GM23338 (cell line): ENCODE results near the gene TRIM44. TPM values are rescaled to one million over a fixed set of nuclear protein-coding genes. Genes with fewer than 3 reads are reported as not detected.

ENCODE experiments used
- ETS1 ChIP-seq: IDR thresholded peaks from 2 replicates; pipeline ENCODE4 v1.6.1; 2016; ENCODE audit warnings: antibody characterized with exemption
- EZH2 ChIP-seq: fragments of 200-600 bp; sonication (generic); IDR thresholded peaks from one replicate; pipeline ENCODE4 v1.8.0; 2017; ENCODE audit warnings: antibody characterized with exemption, mild to moderate bottlenecking, low read depth; ENCODE audit not compliant: unreplicated experiment
- POLR2AphosphoS5 ChIP-seq: IDR thresholded peaks from 2 replicates; pipeline ENCODE4 v1.6.1; 2016; ENCODE audit warnings: antibody characterized with exemption, low read depth
- REST ChIP-seq: IDR thresholded peaks from one replicate; pipeline ENCODE4 v1.6.1; 2018; ENCODE audit warnings: antibody characterized with exemption; ENCODE audit not compliant: unreplicated experiment
- STAT1 ChIP-seq: IDR thresholded peaks from one replicate; pipeline ENCODE4 v1.6.1; 2016; ENCODE audit warnings: antibody characterized with exemption; ENCODE audit not compliant: unreplicated experiment
- ZNF114 ChIP-seq: fragments of 250-450 bp; sonication (Bioruptor Pico); IDR thresholded peaks from 2 replicates; pipeline ENCODE4 v1.5.0; 2020; ENCODE audit warnings: mild to moderate bottlenecking, moderate library complexity
- ZNF462 ChIP-seq: fragments of 250-450 bp; sonication (Bioruptor Pico); IDR thresholded peaks from 2 replicates; pipeline ENCODE4 v1.5.0; 2020; ENCODE audit warnings: mild to moderate bottlenecking, moderate library complexity
- polyA plus RNA-seq: library from polyadenylated mRNA; unstranded; fragments of >200 nt; fragmentation: Nextera tagmentation; extraction: Ambion mirVana; gene quantifications from 2 replicates; pipeline ENCODE4 v1.2.1, GENCODE V29; 2016
- total RNA-seq: library from RNA; depleted of rRNA; stranded (reverse); fragments of >200 nt; shearing (Covaris generic); gene quantifications from 2 replicates; pipeline ENCODE4 v1.2.3, GENCODE V29; 2014

Gene TRIM44
- total and polyA plus RNA-seq, 2 experiments from 2014 or later = 10.3 to 10.4 TPM

- TF ChIP-seq ZNF462 (CRISPR knock-in tag) (no peak), ETS1 (no peak), POLR2AphosphoS5 (no peak), REST (no peak), EZH2 (no peak), STAT1 (no peak), ZNF114 (CRISPR knock-in tag) (no peak)
These were observed 18.7 kb downstream of the TRIM44 start (continued) for GRCh38 chr11:35681163-35681767.
